GM23338 (cell line): Measurements from ENCODE around the gene CSTB. TPM values are rescaled to one million over a fixed set of nuclear protein-coding genes. Genes with fewer than 3 reads are reported as not detected.

Experiments used
- ATAC-seq: fragments of 200-7000 bp; cut with Tn5 transposase; 3 replicates; pipeline ENCODE4 v1.9.1; 2020
- DNase-seq: peaks from one replicate; pipeline ENCODE4 v3.0.0-alpha.2; 2015; ENCODE audit warnings: low spot score
- H2AFZ ChIP-seq: fragments of 200-600 bp; sonication (generic); 2 replicates; pipeline ENCODE4 v1.8.0; 2016; ENCODE audit warnings: antibody characterized with exemption, mild to moderate bottlenecking, moderate library complexity
- H3F3A ChIP-seq: fragments of 200-600 bp; sonication (generic); replicated peaks from 2 replicates; pipeline ENCODE4 v1.8.0; 2017; ENCODE audit warnings: antibody characterized with exemption, mixed run types, low read depth
- H3K27ac ChIP-seq: fragments of 200-600 bp; sonication (generic); 2 replicates; pipeline ENCODE4 v1.6.1; 2016; ENCODE audit warnings: low read depth
- H3K27me3 ChIP-seq: fragments of 200-600 bp; sonication (generic); 2 replicates; pipeline ENCODE4 v1.8.0; 2016; ENCODE audit warnings: mild to moderate bottlenecking, mixed run types, moderate library complexity; ENCODE audit not compliant: insufficient read depth
- H3K36me3 ChIP-seq: fragments of 200-600 bp; sonication (generic); 2 replicates; pipeline ENCODE4 v1.8.0; 2016; ENCODE audit warnings: mild to moderate bottlenecking; ENCODE audit not compliant: insufficient read depth
- H3K4me1 ChIP-seq: fragments of 200-600 bp; sonication (generic); 2 replicates; pipeline ENCODE4 v1.8.0; 2016; ENCODE audit warnings: mild to moderate bottlenecking, moderate library complexity; ENCODE audit not compliant: insufficient read depth
- H3K4me2 ChIP-seq: fragments of 200-600 bp; sonication (generic); 2 replicates; pipeline ENCODE4 v1.7.1; 2017; ENCODE audit warnings: mixed run types
- H3K4me3 ChIP-seq: fragments of 200-600 bp; sonication (generic); 2 replicates; pipeline ENCODE4 v1.6.1; 2016; ENCODE audit warnings: mixed run types
- H3K79me2 ChIP-seq: fragments of 200-600 bp; sonication (generic); replicated peaks from 2 replicates; pipeline ENCODE4 v1.8.0; 2017; ENCODE audit warnings: mild to moderate bottlenecking; ENCODE audit not compliant: insufficient read depth
- H3K9me2 ChIP-seq: fragments of 200-600 bp; sonication (generic); 2 replicates; pipeline ENCODE4 v1.8.0; 2017; ENCODE audit not compliant: insufficient read depth
- H4K20me1 ChIP-seq: fragments of 200-600 bp; sonication (generic); replicated peaks from 2 replicates; pipeline ENCODE4 v1.8.0; 2017; ENCODE audit warnings: mild to moderate bottlenecking; ENCODE audit not compliant: insufficient read depth
- H3K27ac Mint-ChIP-seq: 2 replicates; pipeline ENCODE4 v1.8.0; 2020; ENCODE audit warnings: inconsistent platforms, mild to moderate bottlenecking, moderate library complexity, mixed read lengths
- H3K27me3 Mint-ChIP-seq: 3 replicates; pipeline ENCODE4 v1.8.0; 2022; ENCODE audit warnings: low read depth, mild to moderate bottlenecking, moderate library complexity, mixed read lengths, inconsistent platforms; ENCODE audit not compliant: insufficient read depth, poor library complexity
- H3K36me3 Mint-ChIP-seq: 3 replicates; pipeline ENCODE4 v1.8.0; 2021; ENCODE audit warnings: low read depth, mild to moderate bottlenecking, inconsistent platforms, moderate library complexity, mixed read lengths
- H3K4me1 Mint-ChIP-seq: 3 replicates; pipeline ENCODE4 v1.8.0; 2020; ENCODE audit warnings: mild to moderate bottlenecking, inconsistent platforms, mixed read lengths
- H3K4me3 Mint-ChIP-seq: 3 replicates; pipeline ENCODE4 v1.8.0; 2021; ENCODE audit warnings: moderate library complexity, mild to moderate bottlenecking, inconsistent platforms, mixed read lengths
- H3K9me3 Mint-ChIP-seq: 3 replicates; pipeline ENCODE4 v1.8.0; 2020; ENCODE audit warnings: moderate library complexity, mild to moderate bottlenecking, inconsistent platforms, mixed read lengths
- CTCF ChIP-seq, 2 experiments: fragments of 200-600 bp in 1 of 2; sonication (generic) in 1 of 2; conservative IDR thresholded peaks; 2 replicates each; pipeline versions ENCODE4 v1.5.1 to v1.6.1; 2016 to 2017; ENCODE audit warnings: antibody characterized with exemption in 2 of 2, low read depth in 2 of 2, mild to moderate bottlenecking in 2 of 2, moderate library complexity in 1 of 2
- STAT1 ChIP-seq: IDR thresholded peaks from one replicate; pipeline ENCODE4 v1.6.1; 2016; ENCODE audit warnings: antibody characterized with exemption; ENCODE audit not compliant: unreplicated experiment
- ZNF462 ChIP-seq: fragments of 250-450 bp; sonication (Bioruptor Pico); IDR thresholded peaks from 2 replicates; pipeline ENCODE4 v1.5.0; 2020; ENCODE audit warnings: mild to moderate bottlenecking, moderate library complexity
- polyA plus RNA-seq: library from polyadenylated mRNA; unstranded; fragments of >200 nt; fragmentation: Nextera tagmentation; extraction: Ambion mirVana; gene quantifications from 2 replicates; pipeline ENCODE4 v1.2.1, GENCODE V29; 2016
- total RNA-seq: library from RNA; depleted of rRNA; stranded (reverse); fragments of >200 nt; shearing (Covaris generic); gene quantifications from 2 replicates; pipeline ENCODE4 v1.2.3, GENCODE V29; 2014

The CSTB gene
- total and polyA plus RNA-seq, 2 experiments from 2014 or later = 10.0 to 142 TPM

GRCh38 chr21:43769325-43769958 lies 6.7 kb downstream of the CSTB start (continued):
- TF ChIP-seq CTCF (conservative IDR thresholded peaks at IDR 0.05; ENCODE audit: low read depth in 2 of 2) (no peak), ZNF462 (CRISPR knock-in tag) (no peak)

- H3F3A ChIP-seq = peaks cover 4% of the 10 kb centered on the region; the same call in 1 of the 2 replicates
- no peaks in the 10 kb centered on the region for H3K9me2 ChIP-seq
- 0 out of 2 replicates have a peak, but pooled peaks cover under 1% of the 10 kb centered on the region for H3K79me2 ChIP-seq
- H2AFZ ChIP-seq = peak overlapping the region; percentile 59; the same call in 1 of the 2 replicates
- peaks cover 4% of the 10 kb centered on the region for H3K36me3 ChIP-seq
- DNase-seq (peak; percentile 25), ATAC-seq (peak; percentile 52)
- no peak overlapping the region for H3K4me3 ChIP-seq
- Mint-ChIP-seq H3K27me3 (peaks cover 17% of the 10 kb centered on the region), H3K9me3 (no peaks in the 10 kb centered on the region), H3K27ac (peak overlapping the region; percentile 95), H3K4me1 (peaks cover 50% of the 10 kb centered on the region), H3K36me3 (peaks cover 13% of the 10 kb centered on the region), H3K4me3 (no peak overlapping the region; the same call in 2 of the 3 replicates)
- H3K4me2 ChIP-seq = no peak overlapping the region
- H3K4me1 ChIP-seq = peaks cover 25% of the 10 kb centered on the region
- H4K20me1 ChIP-seq = no peaks in the 10 kb centered on the region
- no peaks in the 10 kb centered on the region for H3K27me3 ChIP-seq
- 0 out of 2 replicates have a peak overlapping the region, but pooled peaks have one; percentile 45 for H3K27ac ChIP-seq
- TF ChIP-seq STAT1 = no peak
Measured at GRCh38 chr21:43768868-43769167, 7.3 kb downstream of the CSTB start.
